ENCODE measurements around the gene RAB40C. TPM values are rescaled to one million over a fixed set of nuclear protein-coding genes. Genes with fewer than 3 reads are reported as not detected.

Gene RAB40C
- total and polyA plus RNA-seq, 10 of the 15 experiments (the other 5 are each of a cell fraction or from before 2014, with no cell fraction given): 0.06 to 12.8 (median 4.6) TPM

GRCh38 chr16:651844-652243 is 62.0 kb downstream of the RAB40C start (continued):
- no peak for TF ChIP-seq USF1 (IDR thresholded peaks at IDR 0.05; ENCODE audit: borderline replicate concordance, extremely low read length, insufficient read depth, low read depth, low read length)

- no peak for DNase-seq (ENCODE audit: low read depth, low spot score)
- ChIA-PET POLR2A (no interaction called here), RAD21 (ENCODE audit: unreplicated experiment) (no interaction called here), CTCF (interaction anchor here (0.6 to 1.3 kb wide), 2 partner anchors 9 to 503 kb away, joined by 3 read pairs; no protein-coding TSS in a partner anchor), SMC1A (ENCODE audit: uncharacterized antibody, unreplicated experiment) (no interaction called here)
- no peak for ATAC-seq
- no peak overlapping the region for H3K27ac ChIP-seq (ENCODE audit: control insufficient read depth, insufficient read depth)
- FAIRE-seq: no peak
- no peaks in the 10 kb centered on the region for H3K27me3 ChIP-seq (replicated peaks in 1 of 2; ENCODE audit: control insufficient read depth in 2 of 2, insufficient read depth in 2 of 2, low read length in 1 of 2)
- no TSS peak for BruUV-seq (replicated peaks)
- H3K4me2 ChIP-seq (ENCODE audit: control insufficient read depth, insufficient read depth): no peak overlapping the region
- no peaks in the 10 kb centered on the region for H4K20me1 ChIP-seq (ENCODE audit: control insufficient read depth, insufficient read depth)
- intact Hi-C loops (cut with micrococcal nuclease; ENCODE audit: unreplicated experiment): no loop called here
- H3K4me1 ChIP-seq (ENCODE audit: control insufficient read depth, insufficient read depth, low read length): peaks cover 9% of the 10 kb centered on the region
- H3K9me3 ChIP-seq (replicated peaks; ENCODE audit: control insufficient read depth, insufficient read depth, low read length): no peaks in the 10 kb centered on the region
- no peak overlapping the region for H3K4me3 ChIP-seq
- in situ Hi-C loops (cut with MboI): no loop called here
- no peak overlapping the region for H2AFZ ChIP-seq (ENCODE audit: control insufficient read depth, low read depth, low read length)
- peaks cover 15% of the 10 kb centered on the region for H3K79me2 ChIP-seq (ENCODE audit: control insufficient read depth, insufficient read depth, low read length)
- no peak overlapping the region for H3K9ac ChIP-seq (ENCODE audit: control insufficient read depth, insufficient read depth, low read length)
- WGBS (ENCODE audit: insufficient coverage, insufficient replicate concordance, low lambda C conversion rate, missing lambda C conversion rate): 88% methylated on average over 28 of the region's 28 CpGs
- peaks cover 0 to 3% of the 10 kb centered on the region in 2 experiments; a peak in 2 of 4 replicates for H3K36me3 ChIP-seq (ENCODE audit: control insufficient read depth in 2 of 2, insufficient read depth in 2 of 2, low read length in 1 of 2)
- TF ChIP-seq CUX1 (IDR thresholded peaks at IDR 0.05; ENCODE audit: insufficient replicate concordance, low read depth, low read length) (no peak), ZNF24 (IDR thresholded peaks at IDR 0.05) (no peak), SMC3 (IDR thresholded peaks at IDR 0.05; ENCODE audit: borderline replicate concordance, low read length) (no peak), EGR1 (IDR thresholded peaks at IDR 0.05; ENCODE audit: borderline replicate concordance in 1 of 2, low read depth in 2 of 2, low read length in 2 of 2) (no peak), CEBPZ (IDR thresholded peaks at IDR 0.05; ENCODE audit: low read depth, low read length) (no peak), BHLHE40 (IDR thresholded peaks at IDR 0.05; ENCODE audit: borderline replicate concordance in 1 of 2, low read depth in 2 of 2, low read length in 1 of 2) (no peak), RAD51 (IDR thresholded peaks at IDR 0.05) (no peak)
Measured at GRCh38 chr16:652454-653305, 62.8 kb downstream of the RAB40C start.
